NCI-H1048 (cell line): Measurements from ENCODE around the gene HSDL2.
"Not testable (repeated sequence)": the region's sequence is repeated elsewhere in the genome, so short reads cannot be mapped to it uniquely, and the experiment has no call there.

ENCODE experiments used
- DNase-seq: peaks from one replicate; lab custom pipeline; 2025; lab: John Stamatoyannopoulos, UW

Gene HSDL2

DNA sequence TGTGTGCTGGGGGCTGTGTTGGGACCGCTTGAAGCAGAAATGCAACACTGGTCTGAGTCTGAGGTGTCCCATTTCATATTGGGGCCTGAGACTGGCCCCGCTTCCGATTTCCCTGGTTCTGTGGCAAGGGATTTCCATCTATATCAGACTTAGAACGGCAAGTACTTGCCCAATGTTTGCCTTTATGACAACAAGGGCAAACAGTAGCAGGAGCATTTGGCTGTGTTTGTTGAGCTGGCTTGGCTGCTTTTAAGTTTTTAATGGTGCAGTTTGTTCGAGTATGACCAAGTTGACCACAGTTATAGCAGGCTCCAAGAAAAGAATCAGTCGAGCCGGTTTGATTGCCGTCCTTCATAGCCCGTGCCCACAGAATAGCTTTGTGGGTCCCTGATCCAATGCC lies 17.0 kb downstream of the HSDL2 start:
- no peak for DNase-seq

DNA sequence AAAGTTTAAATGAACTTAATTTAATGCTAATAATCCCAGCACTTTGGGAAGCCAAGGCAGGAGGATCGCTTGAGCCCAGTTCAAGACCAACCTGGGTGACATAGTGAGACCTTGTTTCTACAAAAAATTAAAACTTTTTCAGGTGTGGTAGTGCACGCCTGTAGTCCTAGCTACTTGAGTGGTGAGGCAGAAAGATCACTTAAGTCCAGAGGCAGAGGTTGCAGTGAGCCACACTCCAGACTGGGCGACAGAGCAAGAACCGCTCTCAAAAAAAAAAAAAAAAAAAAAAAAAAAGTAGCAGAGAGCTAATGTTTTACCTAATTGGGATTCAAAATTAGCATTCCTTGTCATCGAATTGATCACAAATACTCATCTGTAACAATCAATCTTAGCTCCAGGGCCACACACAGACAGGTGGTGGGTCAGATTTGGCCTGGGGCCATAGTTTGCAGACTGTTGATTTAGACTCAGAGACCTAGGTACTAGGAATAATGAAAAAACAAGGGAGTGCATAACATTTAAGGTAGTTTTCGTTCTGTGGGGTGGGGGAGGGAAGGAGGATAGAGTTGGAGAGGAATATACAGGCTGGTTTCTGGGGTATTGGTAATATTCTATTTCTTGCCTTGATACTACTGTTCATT lies 21.4 kb downstream of the HSDL2 start:
- no peak for DNase-seq

DNA sequence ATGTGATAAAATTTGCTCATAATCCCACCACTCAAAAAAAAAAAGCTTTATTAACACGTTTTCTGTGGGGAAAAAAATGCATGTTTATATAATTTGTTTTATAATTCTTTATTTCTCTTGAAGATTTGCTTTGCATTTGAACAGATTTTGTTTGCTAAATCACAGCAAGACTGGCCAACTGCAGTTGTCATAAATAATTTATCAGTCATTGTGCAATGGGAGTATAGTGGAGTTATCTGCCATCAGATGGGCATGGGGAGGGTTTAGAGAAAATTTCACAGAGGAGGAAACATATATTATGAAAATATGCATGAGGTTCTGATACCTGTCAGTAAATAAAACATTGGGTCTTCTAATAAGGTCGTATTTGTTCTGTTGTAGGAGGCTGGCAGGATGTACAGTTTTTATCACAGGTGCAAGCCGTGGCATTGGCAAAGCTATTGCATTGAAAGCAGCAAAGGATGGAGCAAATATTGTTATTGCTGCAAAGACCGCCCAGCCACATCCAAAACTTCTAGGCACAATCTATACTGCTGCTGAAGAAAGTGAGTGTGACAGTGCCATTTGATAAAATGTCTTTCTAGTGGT lies 23.8 kb downstream of the HSDL2 start:
- no peak for DNase-seq

DNA sequence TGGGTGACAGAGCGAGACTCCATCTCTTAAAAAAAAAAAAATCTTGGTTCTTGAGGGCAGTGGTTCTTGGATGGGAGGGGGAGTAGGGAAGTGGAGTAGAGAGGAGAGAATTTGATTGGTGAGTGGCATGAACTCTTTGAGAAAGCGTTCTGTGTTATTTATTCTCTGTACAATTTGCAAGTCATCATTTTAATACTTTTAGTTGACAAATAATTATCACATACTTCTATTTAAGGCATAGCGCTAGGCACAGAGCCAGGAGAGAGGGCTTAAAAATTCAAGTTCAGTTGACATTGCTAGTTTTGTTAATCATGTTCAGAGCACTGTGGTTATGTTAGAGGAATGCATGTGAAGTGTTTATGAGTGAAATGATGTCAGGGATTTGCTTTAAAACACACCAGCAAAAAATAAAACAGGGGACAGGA lies 24.6 kb downstream of the HSDL2 start:
- DNase-seq = no peak

DNA sequence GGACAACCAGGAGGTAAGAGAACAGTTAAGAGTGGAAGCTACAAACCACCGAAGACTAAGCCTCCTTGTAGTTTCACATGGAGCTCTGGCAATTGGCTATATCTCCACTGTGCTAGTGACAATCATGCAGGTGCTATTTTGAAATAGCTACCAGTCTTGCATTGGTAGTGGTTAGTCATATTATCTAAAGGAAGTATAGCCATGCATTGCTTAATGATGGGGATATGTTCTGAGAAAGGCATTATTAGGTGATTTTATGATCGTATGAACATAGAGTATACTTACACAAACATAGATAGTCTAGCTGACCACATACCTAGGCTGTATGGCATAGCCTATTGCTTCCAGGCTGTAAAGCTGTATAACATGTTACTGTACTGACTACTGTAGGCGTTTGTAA lies 28.4 kb downstream of the HSDL2 start:
- DNase-seq = no peak

DNA sequence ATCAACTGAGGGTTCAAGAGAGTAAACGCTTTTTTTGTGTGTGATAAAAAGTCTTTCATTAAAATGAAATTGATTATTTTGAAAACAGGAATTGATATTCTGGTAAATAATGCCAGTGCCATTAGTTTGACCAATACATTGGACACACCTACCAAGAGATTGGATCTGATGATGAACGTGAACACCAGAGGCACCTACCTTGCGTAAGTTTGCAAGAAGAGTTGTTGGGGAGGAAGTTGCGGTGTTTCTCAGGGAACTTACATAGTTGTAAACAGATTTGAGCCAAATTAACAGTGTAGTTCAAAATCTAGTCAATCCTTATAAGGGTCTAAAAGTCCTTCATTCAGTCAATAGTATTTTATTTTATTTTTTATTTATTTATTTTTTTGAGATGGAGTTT lies 28.9 kb downstream of the HSDL2 start:
- DNase-seq = no peak

DNA sequence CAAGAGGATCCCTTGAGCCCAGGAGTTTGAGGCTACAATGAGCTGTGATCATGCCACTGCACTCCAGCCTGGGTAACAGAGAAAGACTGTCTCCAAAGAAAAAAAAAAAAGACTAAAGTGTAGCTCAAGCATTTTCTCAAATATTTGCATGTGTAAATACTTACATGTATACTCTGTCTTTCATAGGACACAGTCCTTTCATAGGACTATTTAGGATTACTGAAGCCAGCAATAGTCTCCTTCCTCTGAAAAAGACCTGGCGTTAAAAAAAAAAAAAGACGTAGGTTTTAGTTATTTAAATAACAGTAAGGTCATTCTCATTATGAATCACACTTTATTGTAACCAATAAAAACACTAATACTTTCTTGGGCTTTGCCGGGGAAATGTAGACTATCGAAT lies 29.9 kb downstream of the HSDL2 start:
- DNase-seq = no peak

DNA sequence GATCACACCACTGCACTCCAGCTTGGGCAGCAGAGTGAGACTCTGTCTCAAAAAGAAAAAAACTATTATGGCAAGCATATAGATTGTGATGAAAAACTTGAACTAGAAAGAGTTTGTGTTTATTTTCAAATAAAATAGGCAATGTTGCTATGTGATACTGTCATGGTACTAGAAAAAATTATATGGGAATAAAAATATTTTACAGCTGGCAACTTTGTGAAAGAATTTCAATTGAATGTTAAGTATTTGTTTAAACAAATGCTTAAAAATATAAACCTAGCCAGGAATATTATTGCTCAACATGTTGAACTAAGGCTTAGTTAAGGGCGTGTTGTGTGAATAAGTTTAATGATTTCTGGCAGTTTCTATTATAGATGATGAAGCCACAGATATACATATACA lies 31.7 kb downstream of the HSDL2 start:
- no peak for DNase-seq

DNA sequence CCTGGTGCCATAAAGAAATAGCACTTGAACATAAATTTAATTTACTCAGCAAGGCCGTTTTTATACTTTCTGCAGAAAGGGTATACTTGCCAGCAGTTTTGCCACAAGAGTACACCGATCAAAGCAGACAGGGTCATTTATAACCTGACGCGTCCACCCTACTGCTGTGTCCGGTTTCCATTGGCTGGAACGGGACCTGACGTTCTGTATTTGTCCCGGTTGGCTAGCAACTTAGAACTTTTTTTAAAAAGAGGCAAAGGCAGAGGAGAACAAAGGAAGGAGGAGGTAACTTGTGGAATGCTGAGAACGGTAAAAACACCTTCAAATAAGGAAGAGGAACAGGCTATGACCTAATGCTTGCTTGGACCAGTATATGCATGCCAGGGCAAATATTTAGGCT lies 33.8 kb downstream of the HSDL2 start:
- DNase-seq = not testable (repeated sequence)

DNA sequence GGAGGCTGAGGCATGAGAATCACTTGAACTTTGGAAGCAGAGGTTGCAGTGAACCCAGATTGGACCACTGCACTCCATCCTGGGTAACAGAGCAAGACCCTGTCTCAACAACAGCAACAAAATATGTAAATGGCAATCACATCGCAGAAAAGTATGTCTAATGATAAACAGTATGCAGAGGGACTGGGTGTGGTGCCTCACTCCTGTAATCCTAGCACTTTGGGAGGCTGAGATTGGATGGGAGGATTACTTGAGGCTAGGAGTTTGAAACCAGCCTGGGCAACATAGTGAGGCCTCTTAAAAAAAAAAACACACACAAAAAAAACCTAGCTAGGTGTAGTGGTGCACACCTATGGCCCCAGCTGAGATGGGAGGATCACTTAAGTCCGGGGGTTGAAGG lies 40.3 kb downstream of the HSDL2 start:
- no peak for DNase-seq

DNA sequence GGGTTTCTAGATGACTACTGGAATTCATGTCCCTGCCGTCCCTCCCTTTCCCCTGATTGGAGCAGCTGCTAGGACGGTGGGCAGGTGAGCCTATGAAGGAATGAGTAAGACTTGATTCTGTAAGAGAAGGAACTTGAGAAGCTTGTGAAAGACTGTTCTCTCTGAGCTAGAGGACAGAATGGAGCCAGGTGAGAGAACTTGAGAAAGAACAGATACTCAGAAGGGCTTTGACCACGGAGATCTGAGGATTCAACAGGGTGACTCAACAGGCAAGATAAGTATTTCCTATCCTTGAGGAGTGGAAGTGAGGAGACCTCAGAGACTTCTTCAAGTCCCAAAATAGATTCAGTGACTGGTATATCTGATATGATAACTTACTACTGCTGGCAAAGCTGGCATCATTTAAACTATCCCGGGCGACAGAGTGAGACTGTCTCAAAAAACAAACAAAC lies 41.9 kb downstream of the HSDL2 start:
- DNase-seq = no peak

DNA sequence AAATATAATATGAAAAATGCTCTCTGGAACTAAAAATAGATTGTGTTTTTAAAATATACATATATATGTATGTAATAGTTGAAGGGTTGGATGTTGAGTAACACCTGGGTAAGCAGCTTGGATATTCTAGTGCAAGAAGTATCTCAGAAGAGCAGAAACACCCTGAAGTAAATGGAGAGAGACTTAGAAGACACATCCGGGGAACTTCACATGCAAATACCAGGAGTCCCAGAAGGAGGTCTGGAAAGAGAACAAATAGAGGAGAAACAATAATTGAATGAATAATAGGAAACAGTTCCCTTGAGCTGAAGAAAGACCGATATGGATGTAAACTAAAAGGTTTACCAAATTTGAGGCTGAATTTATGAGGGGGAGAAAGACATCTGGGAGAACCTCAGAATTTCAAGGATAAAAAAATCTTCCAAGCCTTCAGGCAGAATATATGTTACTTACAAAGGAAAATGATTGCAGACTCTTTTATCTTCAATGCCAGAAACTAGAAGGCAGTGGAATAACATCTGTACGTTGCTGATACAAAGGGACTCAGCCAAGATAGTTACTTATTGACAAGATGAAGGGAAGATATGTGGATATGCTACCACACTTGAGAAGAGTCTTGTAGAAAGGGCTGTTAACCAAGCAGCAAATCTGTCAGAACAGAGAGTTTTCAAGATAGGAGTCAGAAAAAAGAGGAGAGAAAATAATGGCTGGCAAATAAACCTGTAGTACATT lies 42.7 kb downstream of the HSDL2 start:
- DNase-seq = no peak

DNA sequence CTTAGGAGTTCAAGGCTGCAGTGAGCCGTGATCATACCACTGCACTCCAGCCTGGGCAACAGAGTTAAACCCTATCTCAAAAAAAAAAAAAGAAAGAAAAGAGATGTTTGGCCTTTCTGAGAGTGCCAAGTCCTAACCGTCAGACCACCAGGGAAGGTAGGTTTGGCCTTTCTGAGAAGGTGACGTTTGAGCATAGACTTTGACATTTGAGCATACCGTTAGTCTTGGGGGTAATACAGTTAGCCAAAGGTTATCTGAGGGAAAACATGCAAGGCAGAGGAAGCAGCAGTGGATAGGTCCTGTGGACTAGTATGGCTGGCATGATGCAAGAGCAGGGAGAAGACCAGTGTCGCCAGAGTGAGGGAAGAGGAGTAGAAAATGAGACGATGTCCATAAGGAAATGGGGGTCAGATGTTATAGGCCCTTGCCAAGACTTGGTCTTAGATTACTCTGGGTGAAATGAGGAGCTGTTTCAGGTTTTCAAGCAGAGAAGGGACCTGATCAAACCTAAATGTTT lies 50.2 kb downstream of the HSDL2 start:
- DNase-seq = no peak

DNA sequence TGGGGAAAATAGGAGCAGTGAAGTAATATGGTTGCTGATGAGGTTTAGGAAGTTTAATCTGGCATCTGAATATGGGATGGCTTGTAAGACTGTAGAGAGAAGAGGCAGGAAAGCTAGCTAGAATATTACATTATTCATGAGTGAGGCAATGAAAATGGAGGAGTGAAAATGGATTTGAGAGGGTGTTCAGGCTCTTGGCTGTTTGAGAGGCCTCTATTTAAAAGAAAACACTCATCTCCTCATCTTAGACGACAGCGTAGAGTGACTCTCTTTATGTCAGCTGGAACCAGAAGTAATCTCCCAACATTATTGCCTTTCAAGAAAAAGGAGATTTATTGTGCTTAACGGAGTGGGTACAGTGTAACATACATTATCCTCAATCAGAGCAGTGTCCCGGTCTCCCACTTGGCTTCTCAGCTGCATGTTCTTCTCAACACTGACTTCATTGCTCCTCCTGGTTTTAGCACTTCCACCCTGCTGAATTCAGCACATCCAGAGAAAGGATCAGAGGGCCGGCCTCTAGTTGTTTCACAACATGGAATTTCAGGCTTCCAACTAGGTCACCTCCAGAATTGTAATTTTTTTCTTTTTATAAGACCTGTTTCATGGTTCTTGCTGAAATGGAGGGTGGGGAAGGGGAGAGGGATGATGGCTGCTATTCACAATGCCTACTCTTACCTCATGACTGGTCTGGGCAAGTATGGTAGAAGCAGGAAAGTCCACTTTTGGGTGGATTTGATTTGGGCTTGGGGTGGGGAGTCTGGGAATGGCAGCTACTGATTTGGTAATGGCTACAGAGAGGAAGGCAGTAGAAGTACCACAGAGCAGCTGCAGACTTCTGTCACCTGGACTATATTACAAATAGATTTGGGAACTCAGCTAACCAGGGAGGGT lies 53.8 kb downstream of the HSDL2 start:
- DNase-seq = no peak

DNA sequence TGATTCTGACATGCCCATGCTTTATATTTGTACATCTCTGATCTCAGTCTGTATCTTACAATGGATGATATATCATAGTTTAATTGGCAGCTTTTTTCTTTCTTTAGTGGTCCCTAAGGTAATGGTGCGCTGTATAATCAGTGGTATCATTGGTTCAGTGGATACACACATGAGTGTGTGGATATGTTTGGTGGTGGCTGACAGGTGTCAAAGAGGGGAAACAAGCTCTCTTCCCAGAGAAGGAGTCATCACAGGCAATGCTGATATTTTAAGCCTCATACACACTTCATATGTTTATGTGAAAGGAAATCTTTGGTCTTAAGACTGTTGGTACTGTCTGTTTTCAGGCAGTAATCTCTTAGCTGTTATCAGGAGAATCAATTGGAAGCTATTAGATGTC lies 54.6 kb downstream of the HSDL2 start:
- DNase-seq = no peak

DNA sequence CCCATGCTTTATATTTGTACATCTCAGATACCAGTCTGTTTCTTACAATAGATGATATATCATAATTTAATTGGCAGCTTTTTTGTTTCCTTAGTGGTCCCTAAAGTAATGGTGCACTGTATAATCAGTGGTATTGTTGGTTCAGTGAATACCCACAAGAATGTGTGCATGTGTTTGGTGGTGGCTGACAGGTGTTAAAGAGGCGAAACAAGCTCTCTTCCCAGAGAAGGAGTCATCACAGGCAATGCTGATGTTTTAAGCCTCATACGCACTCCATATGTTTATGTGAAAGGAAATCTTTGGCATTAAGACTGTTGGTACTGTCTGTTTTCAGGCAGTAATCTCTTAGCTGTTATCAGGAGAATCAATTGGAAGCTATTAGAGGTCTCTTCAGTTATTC lies 57.5 kb downstream of the HSDL2 start:
- no peak for DNase-seq

DNA sequence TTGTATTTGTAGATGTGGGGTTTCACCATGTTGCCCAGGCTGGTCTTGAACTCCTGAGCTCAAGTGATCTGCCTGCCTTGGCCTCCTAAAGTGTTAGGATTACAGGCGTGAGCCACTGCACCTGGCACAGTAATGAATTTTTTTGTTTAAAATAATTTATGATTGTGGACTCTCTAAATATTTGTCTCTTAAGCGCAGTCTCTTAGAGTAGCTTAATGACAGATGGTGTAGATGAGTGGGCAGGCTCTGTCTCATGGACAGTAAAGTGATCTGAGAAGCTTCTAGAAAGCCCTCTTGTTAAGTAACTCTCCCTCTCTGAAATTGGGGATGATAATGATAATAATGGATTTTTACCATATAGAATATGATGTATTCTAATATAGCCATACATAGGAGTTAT lies 59.3 kb downstream of the HSDL2 start:
- no peak for DNase-seq

DNA sequence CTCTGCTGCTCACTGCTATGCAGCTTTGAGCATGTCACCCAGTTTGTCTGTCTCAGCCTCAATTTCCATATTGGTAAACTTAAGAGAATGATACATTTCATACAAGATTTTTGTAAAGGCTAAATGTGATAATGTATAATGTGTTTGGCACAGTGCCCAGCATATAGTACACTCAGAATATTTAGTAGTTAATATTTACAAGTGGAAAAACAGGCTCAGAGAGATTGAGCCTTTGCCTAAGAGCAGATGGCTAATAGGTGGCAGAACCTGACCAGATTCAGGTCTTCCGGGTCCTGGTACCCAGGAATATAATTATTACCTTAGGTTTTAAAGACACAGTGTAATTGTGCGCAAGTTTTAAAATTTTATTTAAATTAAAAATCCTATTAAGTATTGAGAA lies 59.9 kb downstream of the HSDL2 start:
- no peak for DNase-seq

DNA sequence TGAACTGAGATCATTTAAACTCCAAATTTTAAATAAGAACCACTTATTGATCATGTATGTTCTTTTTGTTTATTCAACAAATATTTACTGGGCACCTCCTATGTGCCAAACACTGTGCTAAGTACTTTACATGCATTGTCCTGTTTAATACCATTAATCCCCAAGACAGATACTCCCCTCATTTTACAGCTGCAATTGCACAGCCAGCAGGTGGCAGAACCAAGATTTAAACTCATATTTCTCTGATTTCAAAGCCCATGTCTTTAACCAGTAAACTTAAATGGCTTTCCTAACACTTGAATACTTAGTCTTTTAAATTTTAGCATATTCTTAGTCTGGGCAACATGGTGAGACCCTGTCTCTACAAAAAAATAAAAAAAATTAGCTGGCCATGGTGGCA lies 63.3 kb downstream of the HSDL2 start:
- no peak for DNase-seq

DNA sequence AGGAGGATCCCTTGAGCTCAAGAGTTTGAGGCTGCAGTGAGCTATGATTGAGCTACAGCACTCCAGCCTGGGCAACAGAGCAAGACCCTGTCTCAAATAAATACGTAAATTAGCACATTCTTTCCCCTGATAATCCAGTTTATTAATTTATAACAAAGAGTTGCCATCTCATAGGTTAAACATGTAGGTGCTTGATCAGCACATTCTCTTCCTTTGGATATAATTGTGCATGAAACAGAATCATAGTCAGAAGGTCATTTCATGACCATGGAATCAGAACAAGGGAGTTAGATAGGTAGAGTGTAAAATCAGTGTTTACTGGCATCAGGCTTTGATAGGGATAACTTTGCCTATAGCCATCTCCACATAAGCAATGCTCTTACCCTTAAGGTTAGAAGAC lies 63.7 kb downstream of the HSDL2 start:
- no peak for DNase-seq

DNA sequence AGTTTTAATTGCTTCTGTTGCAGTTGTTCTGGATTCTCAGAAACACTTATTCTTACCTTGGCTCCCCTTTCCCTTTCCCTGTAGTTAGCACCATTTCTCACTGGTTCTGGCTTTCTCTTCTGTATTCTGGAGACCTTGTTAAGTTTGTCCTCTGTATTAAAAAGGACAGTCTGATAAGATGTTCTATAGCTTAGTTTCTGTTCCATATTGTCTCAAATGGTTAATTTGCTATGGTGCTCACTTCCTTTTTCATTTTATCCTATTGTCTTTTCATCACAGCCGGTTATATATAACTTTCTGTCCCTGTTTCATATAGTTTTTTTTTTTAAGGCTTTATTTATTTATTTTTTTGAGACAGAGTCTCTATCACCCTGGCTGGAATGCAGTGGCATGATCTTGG lies 65.3 kb downstream of the HSDL2 start:
- DNase-seq = no peak

DNA sequence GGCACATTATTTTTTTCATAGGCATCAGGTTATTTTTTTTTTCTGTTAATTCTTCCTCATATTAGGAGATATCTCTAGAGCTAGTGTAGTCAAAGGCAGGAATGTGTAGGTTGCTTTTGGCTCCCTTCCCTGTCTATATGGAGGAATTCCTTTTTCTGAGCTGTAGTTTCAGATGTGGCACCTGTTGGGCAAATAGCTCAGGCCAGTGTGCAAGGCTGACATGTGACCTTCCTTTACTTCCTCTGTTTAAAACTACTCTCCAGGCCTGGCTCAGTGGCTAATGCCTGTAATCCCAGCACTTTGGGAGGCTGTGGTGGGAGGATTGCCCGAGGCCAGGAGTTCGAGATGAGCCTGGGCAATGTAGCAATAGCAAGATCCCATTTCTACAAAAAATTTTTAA lies 66.2 kb downstream of the HSDL2 start:
- no peak for DNase-seq
